HT-29 (cell line): ENCODE measurements around the gene MRPS34. TPM values are rescaled to one million over a fixed set of nuclear protein-coding genes. Genes with fewer than 3 reads are reported as not detected.
A peak's percentile ranks its signal among the peaks of the same experiment; 100 is the strongest.

Experiments used
- DNase-seq: peaks from one replicate; pipeline ENCODE4 v3.0.0-alpha.2; 2015; ENCODE audit warnings: low spot score
- total RNA-seq: library from RNA; depleted of rRNA; stranded (reverse); fragments of >200 nt; shearing (Covaris generic); gene quantifications from 2 replicates; pipeline ENCODE4 v1.2.3, GENCODE V29; 2014

The MRPS34 gene
- total RNA-seq, 1 experiment from 2014 or later, result 355 TPM

DNA sequence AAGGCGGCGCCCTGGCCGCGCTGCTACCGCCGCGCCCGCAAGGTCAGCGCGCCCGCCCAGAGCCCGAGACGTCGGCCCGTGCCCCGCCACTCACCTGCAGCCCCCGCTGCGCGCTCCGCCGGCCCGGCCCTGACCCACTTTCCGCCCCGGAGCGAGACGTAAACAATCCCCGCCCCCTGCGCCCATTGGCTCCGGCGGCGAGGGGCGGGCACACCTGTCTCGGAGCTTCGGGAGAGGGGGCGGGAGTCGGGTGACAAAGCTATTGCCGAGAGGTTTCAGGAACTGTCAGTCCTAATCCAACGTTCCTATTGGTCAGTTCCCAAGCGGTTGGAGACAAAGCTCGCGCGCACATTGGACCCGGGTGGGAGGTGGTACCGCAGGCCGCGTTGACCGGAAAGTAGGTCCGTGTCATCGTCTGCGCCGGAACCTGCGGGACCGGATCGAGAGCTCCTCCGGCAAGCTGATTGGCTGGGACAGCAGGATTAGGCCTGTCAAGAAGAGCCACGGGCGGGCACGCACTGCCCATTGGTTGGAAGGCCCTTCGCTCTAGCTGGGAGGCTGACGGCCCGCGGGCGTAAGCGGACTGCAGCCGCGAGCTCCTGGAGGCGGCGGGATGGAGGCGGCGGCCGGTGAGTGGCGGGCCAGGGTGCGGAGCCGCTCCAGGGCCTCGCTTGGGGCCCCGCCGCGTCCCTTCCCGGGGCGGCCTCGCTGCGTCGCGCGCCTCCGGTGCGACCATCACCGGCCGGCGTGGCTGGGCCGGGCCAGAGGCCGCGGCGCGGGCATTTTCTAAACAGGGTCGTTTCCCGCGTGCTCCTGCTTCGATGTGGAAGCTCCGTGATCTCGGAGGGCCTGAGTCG, 9.7 kb upstream of the MRPS34 start, which contains the start of the genes NUBP2 and SPSB3:
NUBP2 (plus strand) TSS at position 553 of the 857 bp plus-strand sequence; CDS start at position 614, 61 bp downstream.
SPSB3 (minus strand) TSS at position 164 of the 857 bp plus-strand sequence. CDS start 1,088 bp downstream, outside the sequence.
- DNase-seq, result peak; percentile 99

DNA sequence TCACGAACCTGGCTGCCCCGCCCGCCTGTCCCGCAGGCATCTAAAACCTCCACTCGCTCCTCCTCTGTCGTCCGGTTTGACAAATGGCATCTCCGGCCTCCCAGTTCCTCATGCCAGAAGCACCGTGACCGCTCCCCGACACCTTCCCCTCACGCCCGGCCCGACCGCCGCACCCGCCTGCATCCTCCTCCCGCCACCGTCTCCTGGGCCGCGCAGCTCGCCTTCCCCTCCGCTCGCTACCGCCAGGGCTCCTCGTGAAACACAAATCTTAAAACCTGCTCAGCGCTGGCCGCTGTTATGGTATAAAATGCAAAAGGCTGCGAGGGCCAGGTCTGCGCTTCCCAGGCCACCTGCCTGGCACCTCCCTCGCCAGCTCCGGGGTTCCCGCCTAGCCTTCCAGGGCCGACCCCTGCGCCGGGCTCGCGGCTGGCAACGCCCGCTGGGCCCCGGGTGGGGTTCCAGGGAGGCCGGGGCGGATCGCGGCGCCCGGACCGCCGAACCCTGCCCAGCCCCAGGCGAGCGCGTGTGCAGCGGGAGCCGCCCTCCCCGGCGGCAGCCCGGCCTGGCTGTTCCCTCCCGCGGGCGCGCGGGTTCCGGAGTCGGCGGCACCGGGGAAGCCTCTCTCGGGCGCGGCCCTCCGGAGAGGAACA, 8.9 kb upstream of the MRPS34 start:
- peak; percentile 56 for DNase-seq

DNA sequence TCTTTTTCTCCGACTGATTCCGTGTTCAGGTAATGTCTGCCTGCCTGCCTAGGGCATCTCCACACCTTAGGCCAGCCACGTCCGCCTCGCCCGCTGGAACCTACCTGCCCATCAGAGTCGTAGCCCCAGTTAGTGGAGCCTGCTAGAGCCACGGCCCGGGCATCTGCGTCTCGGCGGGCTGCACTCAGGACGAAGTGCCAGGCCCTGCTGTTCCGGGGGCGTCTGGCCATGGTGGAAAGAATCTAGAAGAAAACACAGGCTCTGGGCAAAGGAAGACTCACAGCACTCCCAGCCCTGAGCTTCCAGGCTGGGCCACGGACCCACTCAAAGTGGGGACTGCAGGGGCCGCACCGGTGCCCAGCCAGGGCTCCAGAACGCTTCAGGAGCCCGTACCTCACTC, 8.3 kb upstream of the MRPS34 start:
- no peak for DNase-seq

DNA sequence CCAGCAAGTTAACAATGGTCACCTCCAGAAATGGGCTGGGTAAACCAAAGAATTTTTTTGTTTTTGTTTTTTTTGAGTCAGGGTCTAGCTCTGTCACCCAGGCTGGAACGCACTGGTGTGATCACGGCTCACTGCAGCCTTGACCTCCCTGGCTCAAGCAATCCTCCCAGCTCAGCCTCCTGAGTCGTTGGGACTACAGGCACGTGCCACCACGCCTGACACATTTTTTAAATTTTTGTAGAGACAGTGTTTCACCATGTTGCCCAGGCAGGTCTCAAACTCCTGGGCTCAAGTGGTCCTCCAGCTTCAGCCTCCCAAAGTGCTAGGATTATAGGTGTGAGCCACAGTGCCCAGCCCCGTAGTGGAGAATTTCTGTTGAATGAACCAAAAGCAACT, 7.7 kb upstream of the MRPS34 start:
- no peak for DNase-seq

DNA sequence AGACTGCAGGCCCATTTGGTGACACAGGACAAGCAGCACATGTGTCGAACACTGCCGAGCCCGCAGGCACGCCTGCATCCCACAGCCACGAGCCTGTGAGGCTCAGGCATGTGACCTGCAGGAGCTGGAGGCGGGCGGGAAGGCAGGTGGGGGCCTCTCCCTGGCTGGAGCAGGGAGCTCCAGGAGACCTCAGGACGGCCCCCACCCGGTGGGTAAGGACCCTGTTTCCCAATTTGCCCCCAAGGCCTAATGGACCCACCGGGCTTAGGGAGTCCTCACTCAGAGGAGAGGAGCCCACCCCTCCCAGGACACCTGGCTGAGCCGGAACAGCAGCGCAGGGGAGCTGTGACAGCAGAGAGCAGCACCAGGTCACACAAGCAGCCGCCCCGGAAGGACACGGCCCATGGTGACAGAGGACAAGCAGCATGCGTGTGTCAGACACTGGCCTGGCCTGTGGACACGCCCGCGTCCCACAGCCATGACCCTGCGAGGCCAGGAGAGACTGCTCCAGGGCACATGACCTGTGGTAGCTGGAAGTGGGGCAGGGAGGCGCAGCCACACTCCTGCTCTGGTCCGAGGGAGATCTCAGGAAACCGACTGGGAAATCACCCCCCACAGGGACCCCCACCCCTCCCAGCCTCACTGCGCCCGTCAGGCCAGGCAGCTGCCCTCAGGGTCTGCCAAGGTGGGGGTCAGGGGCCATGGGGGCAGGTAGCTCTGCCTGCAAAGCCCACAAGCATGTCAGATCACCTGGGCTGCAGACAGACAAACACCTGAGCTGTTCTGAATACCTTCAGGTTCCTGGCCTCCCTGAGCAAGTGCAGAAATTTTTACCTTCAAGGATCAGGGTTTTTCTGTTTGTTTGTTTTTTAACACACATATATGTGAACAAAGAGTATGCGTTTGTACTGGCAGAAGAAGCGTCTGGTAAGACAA, 7.1 kb upstream of the MRPS34 start:
- peak; percentile 50 for DNase-seq

DNA sequence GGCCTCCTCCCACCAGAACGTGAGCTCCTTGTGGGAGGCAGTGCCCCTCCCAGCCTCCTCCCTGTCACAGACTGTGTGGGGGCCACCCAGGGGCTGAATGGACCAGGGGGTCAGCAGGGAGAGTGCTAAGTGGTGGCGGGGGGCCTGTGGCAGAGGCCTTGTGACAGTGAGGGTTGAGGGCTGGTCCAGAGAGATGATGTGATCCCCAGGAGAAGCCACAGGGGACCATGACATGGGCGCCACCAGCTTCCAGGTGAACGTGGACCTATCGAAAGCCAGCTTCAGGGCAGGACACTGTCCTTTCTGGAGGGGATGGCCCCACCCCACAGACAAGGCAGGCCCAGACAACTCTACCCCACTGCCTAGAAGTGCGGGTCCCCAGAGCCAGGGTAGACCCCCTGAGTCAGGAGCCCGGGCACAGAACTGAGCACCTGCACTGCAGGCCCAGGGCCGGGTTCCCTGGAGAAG, 6.3 kb upstream of the MRPS34 start:
- DNase-seq, result no peak

DNA sequence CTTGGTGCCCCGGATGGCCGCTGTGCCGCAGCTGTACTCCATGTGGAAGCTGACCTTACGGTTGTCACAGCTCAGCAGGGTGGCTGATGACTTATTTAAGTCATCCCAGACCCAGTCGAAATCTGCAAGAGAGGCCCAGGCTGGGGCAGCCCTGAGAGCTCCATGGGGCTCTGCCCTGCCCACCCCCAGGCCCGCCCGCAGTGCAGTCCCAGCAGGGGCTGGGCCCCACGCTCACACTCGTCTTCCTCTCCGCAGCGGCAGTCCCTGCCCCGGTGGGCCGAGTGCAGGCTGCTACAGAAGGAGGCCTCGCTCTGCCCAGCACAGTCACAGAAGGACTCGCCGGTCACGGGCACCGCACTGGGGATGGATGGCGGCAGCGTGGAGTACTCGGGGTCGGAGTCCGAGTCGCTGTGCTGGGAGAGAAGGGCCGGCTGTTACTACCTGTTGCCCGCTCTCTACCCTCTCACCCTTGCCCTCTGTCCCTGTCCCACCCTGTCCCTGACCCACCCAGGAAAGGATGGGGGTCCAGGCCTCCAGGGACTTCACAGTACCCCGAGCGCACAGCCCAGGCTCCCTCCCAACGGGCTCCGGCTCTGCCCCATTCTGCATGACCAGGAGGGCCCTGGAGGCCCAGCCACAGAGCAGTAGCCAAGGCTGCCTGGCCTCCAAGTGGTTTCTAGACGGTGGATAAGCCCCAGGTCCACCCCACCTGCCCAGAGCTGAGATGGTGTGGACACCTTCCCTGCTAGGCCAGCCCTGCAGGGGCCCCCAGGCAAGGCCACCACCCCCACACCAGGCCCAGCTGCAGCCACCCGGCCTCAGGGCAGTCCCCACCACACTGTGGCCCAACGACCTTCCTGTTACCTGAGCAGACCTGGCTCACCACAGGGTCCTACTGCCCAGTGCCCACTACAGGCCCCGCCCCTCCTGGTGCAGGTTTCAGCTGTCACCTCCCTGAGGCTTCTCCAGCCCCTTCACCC, 5.6 kb upstream of the MRPS34 start:
- no peak for DNase-seq

DNA sequence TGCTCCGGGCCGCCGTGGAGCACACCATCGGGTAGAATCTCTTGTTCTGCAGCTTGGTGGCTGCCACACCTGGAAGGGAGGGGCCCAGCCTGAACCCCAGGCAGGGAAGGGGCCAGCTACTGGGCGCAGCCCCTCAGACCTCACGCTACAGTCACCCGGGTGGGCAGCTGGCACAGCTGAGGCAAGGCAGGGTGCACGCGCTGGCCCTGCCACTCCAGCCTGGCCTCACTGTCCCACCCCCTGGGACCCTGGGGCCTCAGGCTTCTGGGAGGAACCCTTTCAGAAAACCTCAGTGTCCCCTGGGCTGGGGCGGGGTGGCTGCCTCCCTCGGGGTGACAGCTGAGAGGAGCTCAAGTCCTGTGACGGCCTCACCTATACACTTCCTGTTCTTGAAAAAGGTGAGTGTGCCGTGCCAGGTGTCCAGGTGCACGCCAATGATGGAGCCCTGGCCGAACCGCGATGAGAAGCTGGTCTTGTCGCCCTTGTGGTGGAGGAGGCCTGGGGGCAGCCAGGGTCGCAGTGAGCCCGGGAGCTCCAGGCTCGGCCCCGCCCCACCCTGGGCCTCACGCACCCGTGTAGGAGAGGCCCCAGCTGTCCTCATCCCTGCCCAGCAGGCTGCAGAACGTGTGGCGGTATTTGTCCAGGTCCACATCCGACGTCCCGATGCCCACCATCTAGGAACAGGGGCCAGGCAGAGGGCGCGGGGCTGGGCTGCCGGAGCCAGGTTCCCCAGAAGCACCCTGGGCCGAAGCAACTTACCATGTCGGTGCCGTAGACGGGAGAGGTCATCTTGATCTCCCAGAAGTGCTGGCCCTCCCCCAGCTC, 4.7 kb upstream of the MRPS34 start:
- no peak for DNase-seq

DNA sequence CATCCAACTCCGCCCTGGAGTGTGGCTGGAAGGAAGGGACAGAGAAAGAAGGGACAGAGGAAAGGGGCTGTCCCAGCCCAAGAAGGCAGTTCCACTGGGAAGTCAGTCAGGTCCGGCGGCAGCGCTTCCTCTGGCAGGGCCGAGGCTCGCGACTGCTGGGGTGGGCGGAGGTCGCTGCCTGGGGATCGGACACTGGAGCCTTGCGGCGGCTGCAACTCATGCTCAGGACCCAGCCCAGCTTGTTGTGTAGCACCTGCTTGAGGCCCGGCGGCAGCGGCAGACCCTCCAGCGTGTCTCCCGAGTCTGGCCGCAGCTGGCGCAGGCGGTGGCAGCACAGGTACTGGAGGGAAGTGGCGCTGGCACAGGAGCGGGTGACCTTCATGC, 4.0 kb upstream of the MRPS34 start:
- DNase-seq, result no peak

DNA sequence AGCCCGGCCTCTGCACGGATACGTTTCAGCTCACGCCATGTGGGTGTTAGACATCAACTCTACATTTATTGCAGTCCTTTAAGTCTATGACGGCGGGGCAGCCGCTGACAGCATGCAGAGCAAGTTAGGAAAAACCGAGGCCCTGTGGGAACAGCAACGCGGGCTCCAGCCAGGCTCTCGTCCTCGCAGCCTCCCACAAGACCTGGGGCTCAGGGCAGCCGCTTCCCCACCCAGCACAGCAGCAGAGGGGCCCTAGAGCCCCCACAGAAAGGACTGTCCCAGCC, 3.7 kb upstream of the MRPS34 start:
- no peak for DNase-seq

DNA sequence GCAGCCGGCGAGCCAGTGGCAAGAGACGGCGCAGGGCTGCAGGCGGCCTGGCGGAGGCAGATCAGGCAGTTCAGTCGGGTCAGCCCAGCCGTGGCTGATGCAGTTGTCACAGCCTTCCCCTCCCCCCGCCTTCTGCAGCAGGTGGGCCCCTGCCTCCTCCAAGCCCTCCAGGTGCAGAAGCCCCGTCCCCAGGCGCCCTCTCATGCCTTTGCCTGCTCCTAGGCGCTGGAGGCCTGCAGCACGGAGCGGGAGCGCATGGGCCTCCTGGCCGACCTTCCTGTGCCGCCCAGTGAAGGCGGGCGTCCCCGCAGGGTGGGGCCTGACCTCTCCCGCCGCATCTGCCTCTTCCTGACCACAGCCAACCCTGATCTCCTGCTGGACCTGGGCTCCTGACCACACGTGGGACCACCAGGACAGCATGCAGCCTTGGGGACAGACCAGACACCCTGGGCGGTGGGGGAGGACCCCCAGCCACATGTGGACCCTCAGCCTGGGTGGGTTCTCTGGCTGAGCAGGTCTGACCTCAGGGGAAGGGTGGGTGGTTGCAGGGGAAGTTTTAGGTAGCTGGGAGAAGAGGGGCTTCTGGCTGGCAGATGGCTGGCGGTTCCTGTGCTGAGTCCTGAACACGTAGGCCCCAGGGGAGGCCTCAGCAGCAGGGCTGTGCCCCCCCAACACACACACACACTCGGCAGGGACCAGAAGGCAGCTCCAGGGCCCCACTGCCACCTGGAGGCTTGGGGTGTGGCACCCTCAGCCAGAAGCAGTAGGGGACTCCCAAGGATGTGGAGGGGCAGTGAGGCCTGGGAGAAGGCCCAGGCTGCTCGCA, 3.1 kb upstream of the MRPS34 start:
- DNase-seq, result no peak

DNA sequence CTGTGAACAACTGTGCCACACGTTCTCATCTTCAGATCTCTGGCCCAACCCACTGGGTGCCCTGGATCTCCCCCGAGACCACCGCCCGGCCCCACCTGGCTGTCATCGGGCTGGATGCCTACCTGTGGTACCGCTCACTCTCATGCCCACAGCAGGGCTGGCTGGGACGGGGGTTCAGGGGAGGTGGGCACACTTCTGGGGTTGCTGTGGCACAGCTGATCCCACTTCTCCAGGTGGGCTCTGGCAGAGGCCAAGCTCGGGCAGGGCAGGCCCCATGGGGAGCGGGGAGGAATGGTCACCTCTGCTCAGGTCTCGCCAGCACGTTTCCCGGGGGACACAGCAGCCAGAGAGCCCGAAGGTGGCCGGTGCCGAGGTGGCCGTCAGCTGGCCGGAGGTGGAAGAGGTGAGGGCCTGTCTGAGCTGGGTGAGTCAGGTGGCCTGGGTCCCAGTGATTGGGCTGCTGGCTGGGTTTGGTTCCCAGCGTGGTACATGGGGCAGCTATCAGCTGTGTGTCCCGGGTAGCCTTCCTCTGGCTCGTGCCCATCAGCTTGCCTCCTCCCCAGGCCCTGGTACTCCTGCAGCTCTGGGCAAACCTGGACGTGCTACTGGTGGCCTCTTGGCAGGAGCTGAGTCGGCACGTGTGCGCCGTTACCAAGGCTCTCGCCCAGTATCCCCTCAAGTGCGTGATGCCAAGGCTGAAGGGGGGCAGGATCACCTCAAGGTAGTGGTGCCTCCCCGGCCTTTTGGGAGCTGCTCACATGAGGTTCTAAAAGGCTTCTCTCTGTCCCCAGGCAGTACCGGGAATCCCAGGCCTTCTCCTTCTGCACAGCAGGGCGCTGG, 2.3 kb upstream of the MRPS34 start:
- DNase-seq, result no peak

DNA sequence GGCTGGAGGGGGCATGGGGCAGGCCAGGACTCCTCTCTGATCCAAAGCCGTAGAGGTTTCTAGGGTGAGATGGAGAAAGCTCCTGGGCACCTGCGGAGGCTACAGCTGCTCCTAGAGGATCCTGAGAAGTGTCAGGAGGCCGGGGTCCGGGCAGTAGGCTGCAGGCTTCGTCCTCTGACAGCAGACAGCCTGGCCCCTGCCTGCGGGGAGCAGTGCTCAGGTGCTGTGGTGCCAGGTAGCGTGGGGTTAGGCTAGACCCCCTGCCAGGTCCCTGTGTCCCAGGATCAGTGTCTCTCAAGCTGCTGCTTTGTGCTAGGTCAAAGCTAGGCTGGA, 1.5 kb upstream of the MRPS34 start:
- DNase-seq, result no peak

DNA sequence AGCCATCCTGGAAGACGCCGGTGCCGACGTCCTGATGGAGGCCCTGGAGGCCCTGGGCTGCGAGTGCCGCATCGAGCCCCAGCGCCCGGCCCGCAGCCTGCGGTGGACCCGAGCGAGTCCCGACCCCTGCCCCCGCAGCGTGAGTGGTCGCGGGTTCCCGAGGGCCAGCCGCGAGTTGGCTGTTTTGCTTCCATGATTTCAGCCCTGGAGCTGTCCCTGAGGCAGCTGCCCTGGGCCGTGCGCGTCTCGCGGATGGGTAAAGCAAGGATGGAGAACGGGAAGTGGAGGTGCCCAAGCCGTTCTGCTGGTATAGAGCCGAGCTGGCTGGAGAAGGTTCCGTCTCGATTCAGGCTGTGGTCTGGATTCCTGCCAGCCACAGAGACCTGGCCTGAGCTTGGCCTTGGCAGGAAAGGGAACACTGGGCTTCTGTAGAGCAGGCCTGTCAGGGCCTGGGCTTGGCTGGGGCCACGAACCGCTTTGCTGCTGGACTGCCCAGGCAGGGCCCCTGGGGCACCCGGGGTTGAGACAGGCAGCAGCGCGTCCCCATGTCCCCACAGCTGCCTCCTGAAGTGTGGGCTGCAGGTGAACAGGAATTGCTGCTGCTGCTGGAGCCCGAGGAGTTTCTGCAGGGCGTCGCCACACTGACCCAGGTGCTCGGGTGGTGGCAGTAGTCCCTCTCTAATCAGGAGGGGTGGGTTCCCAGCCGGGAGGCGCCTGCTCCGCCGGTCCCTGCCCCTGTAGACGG, 941 bp upstream of the MRPS34 start:
- no peak for DNase-seq

DNA sequence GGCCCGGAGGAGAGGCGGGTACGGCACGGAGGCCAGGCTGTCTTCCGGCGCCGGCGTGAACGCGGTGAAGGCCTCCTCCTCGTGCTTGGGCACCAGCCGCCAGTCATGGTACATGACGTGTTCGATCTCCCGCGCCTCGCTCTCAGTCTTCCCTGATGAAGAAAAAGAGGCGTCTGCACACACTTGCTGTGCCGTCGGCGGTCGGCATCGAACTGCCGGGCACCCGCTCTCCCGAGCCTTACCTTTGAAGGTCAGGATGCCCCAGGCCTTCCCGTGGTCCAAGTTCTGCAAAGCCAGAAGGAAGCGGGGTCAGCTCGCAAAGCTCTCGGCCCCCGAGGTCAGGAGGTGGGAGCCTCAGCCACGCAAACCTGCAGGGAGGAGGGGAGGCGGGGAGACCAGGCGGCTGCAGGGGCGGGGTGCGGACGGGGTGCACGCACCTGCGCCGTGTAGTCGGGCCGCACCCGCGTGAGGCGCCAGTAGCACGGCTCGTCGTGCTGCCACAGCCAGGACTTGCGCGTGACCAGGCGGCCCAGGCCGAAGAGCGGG, 499 bp downstream of the MRPS34 start, which contains the start of gene EME2:
EME2 (plus strand) TSS at position 449 of the 546 bp plus-strand sequence. CDS start 418 bp downstream, outside the sequence.
- peak; percentile 46 for DNase-seq

DNA sequence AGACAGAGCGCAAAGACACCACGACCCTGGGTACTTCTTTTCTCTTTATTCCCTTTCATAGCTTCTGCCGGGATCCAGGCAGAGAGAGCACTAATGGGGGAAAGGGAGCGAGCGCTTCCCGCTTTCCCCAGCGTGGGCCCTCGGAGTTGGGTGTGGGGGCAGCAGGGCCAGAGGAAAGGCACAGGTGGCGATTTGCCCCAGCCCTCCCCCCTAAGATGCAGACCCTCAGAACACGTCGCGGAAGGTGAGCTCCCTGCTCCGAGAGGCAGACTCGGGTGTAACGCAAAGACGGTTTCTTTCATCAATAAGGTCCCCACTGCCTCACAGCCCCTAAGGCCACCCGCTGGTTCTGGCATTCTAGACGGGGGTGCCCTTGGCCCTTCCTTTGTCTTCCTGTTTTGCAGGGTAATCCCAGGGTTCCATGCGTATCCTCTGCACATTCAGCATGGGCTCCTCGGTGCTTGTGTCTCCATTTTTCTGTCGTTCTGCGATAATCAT, 1.0 kb downstream of the MRPS34 start:
- DNase-seq, result peak; percentile 42
